Liver (tissue), 9 donors: ENCODE measurements around the gene ETV4. TPM values are rescaled to one million over a fixed set of nuclear protein-coding genes. Genes with fewer than 3 reads are reported as not detected.

Experiments
- DNase-seq: peaks from one replicate; pipeline ENCODE4 v3.0.0-alpha.2; 2017; ENCODE audit warnings: low spot score
- H3K27ac ChIP-seq, 2 donors: one replicate each; pipeline ENCODE4 v1.7.0; 2013; ENCODE audit warnings: inconsistent platforms in 2 of 2, low read length in 2 of 2, control low read depth in 1 of 2, low read depth in 1 of 2, mild to moderate bottlenecking in 1 of 2
- H3K27me3 ChIP-seq, 4 donors: one replicate each; pipeline versions ENCODE4 v1.6.1 to v1.7.0; 2013; ENCODE audit warnings: low read length in 3 of 4, inconsistent platforms in 1 of 4, mild to moderate bottlenecking in 1 of 4, moderate library complexity in 1 of 4; ENCODE audit not compliant: control insufficient read depth in 4 of 4, insufficient read depth in 4 of 4
- H3K36me3 ChIP-seq, 4 donors: one replicate each; pipeline versions ENCODE4 v1.6.1 to v1.7.0; 2013; ENCODE audit warnings: low read length in 3 of 4, mild to moderate bottlenecking in 3 of 4, low read depth in 1 of 4, moderate library complexity in 1 of 4; ENCODE audit not compliant: control insufficient read depth in 4 of 4, insufficient read depth in 3 of 4
- H3K4me1 ChIP-seq, 4 donors: one replicate each; pipeline versions ENCODE4 v1.6.1 to v1.7.0; 2013; ENCODE audit warnings: low read length in 3 of 4, mild to moderate bottlenecking in 3 of 4, moderate library complexity in 1 of 4; ENCODE audit not compliant: control insufficient read depth in 4 of 4, insufficient read depth in 4 of 4
- H3K4me3 ChIP-seq, 3 donors: one replicate each; pipeline versions ENCODE4 v1.6.1 to v1.7.0; 2013; ENCODE audit warnings: low read length in 3 of 3, control low read depth in 1 of 3, low read depth in 1 of 3, mild to moderate bottlenecking in 1 of 3
- H3K9ac ChIP-seq, 2 donors: one replicate each; pipeline ENCODE4 v1.7.0; 2013; ENCODE audit warnings: low read length in 2 of 2, mild to moderate bottlenecking in 2 of 2, moderate library complexity in 2 of 2, control low read depth in 1 of 2, low read depth in 1 of 2
- H3K9me3 ChIP-seq, 4 donors: one replicate each; pipeline versions ENCODE4 v1.6.1 to v1.7.0; 2013; ENCODE audit warnings: low read length in 3 of 4; ENCODE audit not compliant: control insufficient read depth in 4 of 4
- EGR1 ChIP-seq, 2 donors: IDR thresholded peaks; 2 replicates each; pipeline ENCODE4 v1.6.1; 2016 to 2018; ENCODE audit warnings: antibody characterized with exemption in 2 of 2, low read depth in 2 of 2
- FOXA1 ChIP-seq: IDR thresholded peaks from 2 replicates; pipeline ENCODE4 v1.6.1; 2016; ENCODE audit warnings: antibody characterized with exemption
- FOXA2 ChIP-seq: IDR thresholded peaks from 2 replicates; pipeline ENCODE4 v1.6.1; 2016; ENCODE audit warnings: antibody characterized with exemption
- GABPA ChIP-seq, 2 donors: IDR thresholded peaks in 1 of 2; conservative IDR thresholded peaks in 1 of 2; 2 replicates each; pipeline ENCODE4 v1.6.1; 2016; ENCODE audit warnings: antibody characterized with exemption in 2 of 2, mild to moderate bottlenecking in 1 of 2, moderate library complexity in 1 of 2
- HNF4A ChIP-seq, 2 donors: conservative IDR thresholded peaks; 2 replicates each; pipeline ENCODE4 v1.6.1; 2016; ENCODE audit warnings: antibody characterized with exemption in 2 of 2, mild to moderate bottlenecking in 2 of 2
- HNF4G ChIP-seq: IDR thresholded peaks from 2 replicates; pipeline ENCODE4 v1.6.1; 2016; ENCODE audit warnings: antibody characterized with exemption
- JUND ChIP-seq, 2 donors: IDR thresholded peaks; 2 replicates each; pipeline ENCODE4 v1.6.1; 2016; ENCODE audit warnings: antibody characterized with exemption in 2 of 2
- NR2F2 ChIP-seq: IDR thresholded peaks from 2 replicates; pipeline ENCODE4 v1.6.1; 2016; ENCODE audit warnings: antibody characterized with exemption
- RAD21 ChIP-seq, 2 donors: IDR thresholded peaks; 2 replicates each; pipeline ENCODE4 v1.6.1; 2016; ENCODE audit warnings: antibody characterized with exemption in 2 of 2, mild to moderate bottlenecking in 2 of 2
- SP1 ChIP-seq: IDR thresholded peaks from 2 replicates; pipeline ENCODE4 v1.6.1; 2018; ENCODE audit warnings: antibody characterized with exemption, mild to moderate bottlenecking
- TAF1 ChIP-seq: conservative IDR thresholded peaks from 2 replicates; pipeline ENCODE4 v1.6.1; 2016; ENCODE audit warnings: antibody characterized with exemption, mild to moderate bottlenecking
- YY1 ChIP-seq: IDR thresholded peaks from 2 replicates; pipeline ENCODE4 v1.6.1; 2016; ENCODE audit warnings: antibody characterized with exemption, mild to moderate bottlenecking
- WGBS: extraction: QIAGEN DNeasy Blood & Tissue Kit; methylation state at CpG from one replicate; pipeline ENCODE4 v1.1.7; 2013; 5-methylcytosine and 5-hydroxymethylcytosine counted together
- polyA plus RNA-seq, 2 donors: library from polyadenylated mRNA; stranded (reverse) in 1 of 2; unstranded in 1 of 2; fragments of 200-250 nt in 1 of 2; fragments of >200 nt in 1 of 2; fragmentation: Nextera tagmentation in 1 of 2; extraction: Ambion mirVana in 1 of 2; gene quantifications; one replicate each; pipeline versions ENCODE4 v1.2.1 to v1.2.3, GENCODE V29; 2013 to 2015
- total RNA-seq, 2 donors: library from RNA; depleted of rRNA; stranded (reverse); fragments of >200 nt; gene quantifications; one replicate each; pipeline ENCODE4 v1.2.3, GENCODE V29; 2014
- TF ChIP-seq, protein P1 (sequence below): fragments of 150-350 bp; IDR thresholded peaks from 2 replicates; pipeline ENCODE4 v1.5.1; 2017; ENCODE audit warnings: improper control_type of control experiment, low read depth, low read length; ENCODE audit not compliant: missing input control
- TF ChIP-seq, protein P2 (sequence below): IDR thresholded peaks from 2 replicates; pipeline ENCODE4 v1.6.1; 2016; ENCODE audit warnings: antibody characterized with exemption
- TF ChIP-seq, protein P3 (sequence below): IDR thresholded peaks from 2 replicates; pipeline ENCODE4 v1.6.1; 2016; ENCODE audit warnings: antibody characterized with exemption, mild to moderate bottlenecking
- TF ChIP-seq, protein P4 (sequence below): IDR thresholded peaks from 2 replicates; pipeline ENCODE4 v1.6.1; 2016; ENCODE audit warnings: antibody characterized with exemption
- TF ChIP-seq, protein P5 (sequence below): IDR thresholded peaks from 2 replicates; pipeline ENCODE4 v1.6.1; 2016; ENCODE audit warnings: antibody characterized with exemption
- donor health status: healthy.
- donor health status: healthy.
- donor health status: healthy.
- donor health status: healthy.
- donor health status: healthy.

Gene ETV4
- total and polyA plus RNA-seq, 4 donors, result 0.08 to 1.1 (median 0.46) TPM

DNA sequence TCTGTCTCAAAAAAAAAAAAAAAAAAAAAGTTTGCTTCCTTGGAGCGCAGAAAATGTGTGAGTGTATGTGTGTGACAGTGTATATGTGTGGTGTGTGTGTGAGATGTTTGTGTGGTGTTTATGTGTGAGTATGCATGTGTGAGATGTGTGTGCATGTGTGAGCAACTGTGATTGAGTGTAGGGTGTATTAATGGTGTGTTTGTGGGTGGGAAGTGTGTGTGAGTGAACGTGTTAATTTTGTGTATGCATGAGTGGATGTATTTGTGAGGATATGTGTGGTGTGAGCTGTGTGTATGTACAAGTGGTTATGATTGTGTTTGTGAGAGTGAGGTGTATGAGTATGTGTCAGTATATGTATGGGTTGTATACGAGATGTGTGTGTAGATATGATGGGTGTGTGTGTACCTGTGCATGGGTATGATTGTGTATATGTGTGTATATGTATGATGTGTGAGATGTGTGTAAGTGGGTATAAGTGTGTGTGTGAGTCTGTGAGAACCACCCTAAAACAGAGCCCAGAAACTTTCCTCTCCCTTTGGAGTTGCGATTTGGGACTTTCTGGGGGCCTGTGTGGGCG, 22.5 kb upstream of the ETV4 start:
- 93% methylated on average over 5 of the region's 5 CpGs for WGBS
- TF ChIP-seq RAD21 (IDR thresholded peaks at IDR 0.05) (no peak), FOXA1 (no peak), SP1 (no peak), NR2F2 (no peak), GABPA (IDR thresholded peaks at IDR 0.05 in 1 of 2, conservative IDR thresholded peaks at IDR 0.05 in 1 of 2) (no peak), EGR1 (IDR thresholded peaks at IDR 0.05; ENCODE audit: low read depth in 2 of 2) (no peak), FOXA2 (no peak), JUND (IDR thresholded peaks at IDR 0.05) (no peak), YY1 (no peak), TAF1 (no peak), HNF4A (conservative IDR thresholded peaks at IDR 0.05) (no peak)
- TF ChIP-seq, protein P1, sequence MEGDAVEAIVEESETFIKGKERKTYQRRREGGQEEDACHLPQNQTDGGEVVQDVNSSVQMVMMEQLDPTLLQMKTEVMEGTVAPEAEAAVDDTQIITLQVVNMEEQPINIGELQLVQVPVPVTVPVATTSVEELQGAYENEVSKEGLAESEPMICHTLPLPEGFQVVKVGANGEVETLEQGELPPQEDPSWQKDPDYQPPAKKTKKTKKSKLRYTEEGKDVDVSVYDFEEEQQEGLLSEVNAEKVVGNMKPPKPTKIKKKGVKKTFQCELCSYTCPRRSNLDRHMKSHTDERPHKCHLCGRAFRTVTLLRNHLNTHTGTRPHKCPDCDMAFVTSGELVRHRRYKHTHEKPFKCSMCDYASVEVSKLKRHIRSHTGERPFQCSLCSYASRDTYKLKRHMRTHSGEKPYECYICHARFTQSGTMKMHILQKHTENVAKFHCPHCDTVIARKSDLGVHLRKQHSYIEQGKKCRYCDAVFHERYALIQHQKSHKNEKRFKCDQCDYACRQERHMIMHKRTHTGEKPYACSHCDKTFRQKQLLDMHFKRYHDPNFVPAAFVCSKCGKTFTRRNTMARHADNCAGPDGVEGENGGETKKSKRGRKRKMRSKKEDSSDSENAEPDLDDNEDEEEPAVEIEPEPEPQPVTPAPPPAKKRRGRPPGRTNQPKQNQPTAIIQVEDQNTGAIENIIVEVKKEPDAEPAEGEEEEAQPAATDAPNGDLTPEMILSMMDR, result no peak
- TF ChIP-seq, protein P2, sequence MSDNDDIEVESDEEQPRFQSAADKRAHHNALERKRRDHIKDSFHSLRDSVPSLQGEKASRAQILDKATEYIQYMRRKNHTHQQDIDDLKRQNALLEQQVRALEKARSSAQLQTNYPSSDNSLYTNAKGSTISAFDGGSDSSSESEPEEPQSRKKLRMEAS, result no peak
- TF ChIP-seq, protein P3, sequence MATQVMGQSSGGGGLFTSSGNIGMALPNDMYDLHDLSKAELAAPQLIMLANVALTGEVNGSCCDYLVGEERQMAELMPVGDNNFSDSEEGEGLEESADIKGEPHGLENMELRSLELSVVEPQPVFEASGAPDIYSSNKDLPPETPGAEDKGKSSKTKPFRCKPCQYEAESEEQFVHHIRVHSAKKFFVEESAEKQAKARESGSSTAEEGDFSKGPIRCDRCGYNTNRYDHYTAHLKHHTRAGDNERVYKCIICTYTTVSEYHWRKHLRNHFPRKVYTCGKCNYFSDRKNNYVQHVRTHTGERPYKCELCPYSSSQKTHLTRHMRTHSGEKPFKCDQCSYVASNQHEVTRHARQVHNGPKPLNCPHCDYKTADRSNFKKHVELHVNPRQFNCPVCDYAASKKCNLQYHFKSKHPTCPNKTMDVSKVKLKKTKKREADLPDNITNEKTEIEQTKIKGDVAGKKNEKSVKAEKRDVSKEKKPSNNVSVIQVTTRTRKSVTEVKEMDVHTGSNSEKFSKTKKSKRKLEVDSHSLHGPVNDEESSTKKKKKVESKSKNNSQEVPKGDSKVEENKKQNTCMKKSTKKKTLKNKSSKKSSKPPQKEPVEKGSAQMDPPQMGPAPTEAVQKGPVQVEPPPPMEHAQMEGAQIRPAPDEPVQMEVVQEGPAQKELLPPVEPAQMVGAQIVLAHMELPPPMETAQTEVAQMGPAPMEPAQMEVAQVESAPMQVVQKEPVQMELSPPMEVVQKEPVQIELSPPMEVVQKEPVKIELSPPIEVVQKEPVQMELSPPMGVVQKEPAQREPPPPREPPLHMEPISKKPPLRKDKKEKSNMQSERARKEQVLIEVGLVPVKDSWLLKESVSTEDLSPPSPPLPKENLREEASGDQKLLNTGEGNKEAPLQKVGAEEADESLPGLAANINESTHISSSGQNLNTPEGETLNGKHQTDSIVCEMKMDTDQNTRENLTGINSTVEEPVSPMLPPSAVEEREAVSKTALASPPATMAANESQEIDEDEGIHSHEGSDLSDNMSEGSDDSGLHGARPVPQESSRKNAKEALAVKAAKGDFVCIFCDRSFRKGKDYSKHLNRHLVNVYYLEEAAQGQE, result no peak
- no peak for DNase-seq
- H3K4me3 ChIP-seq, result no peak overlapping the region
- no peak overlapping the region for H3K27ac ChIP-seq
- no peak overlapping the region for H3K9ac ChIP-seq
- no peaks in the 10 kb centered on the region for H3K9me3 ChIP-seq
- H3K27me3 ChIP-seq, result no peaks in the 10 kb centered on the region
- H3K4me1 ChIP-seq, result no peaks in the 10 kb centered on the region
- H3K36me3 ChIP-seq, result no peaks in the 10 kb centered on the region

DNA sequence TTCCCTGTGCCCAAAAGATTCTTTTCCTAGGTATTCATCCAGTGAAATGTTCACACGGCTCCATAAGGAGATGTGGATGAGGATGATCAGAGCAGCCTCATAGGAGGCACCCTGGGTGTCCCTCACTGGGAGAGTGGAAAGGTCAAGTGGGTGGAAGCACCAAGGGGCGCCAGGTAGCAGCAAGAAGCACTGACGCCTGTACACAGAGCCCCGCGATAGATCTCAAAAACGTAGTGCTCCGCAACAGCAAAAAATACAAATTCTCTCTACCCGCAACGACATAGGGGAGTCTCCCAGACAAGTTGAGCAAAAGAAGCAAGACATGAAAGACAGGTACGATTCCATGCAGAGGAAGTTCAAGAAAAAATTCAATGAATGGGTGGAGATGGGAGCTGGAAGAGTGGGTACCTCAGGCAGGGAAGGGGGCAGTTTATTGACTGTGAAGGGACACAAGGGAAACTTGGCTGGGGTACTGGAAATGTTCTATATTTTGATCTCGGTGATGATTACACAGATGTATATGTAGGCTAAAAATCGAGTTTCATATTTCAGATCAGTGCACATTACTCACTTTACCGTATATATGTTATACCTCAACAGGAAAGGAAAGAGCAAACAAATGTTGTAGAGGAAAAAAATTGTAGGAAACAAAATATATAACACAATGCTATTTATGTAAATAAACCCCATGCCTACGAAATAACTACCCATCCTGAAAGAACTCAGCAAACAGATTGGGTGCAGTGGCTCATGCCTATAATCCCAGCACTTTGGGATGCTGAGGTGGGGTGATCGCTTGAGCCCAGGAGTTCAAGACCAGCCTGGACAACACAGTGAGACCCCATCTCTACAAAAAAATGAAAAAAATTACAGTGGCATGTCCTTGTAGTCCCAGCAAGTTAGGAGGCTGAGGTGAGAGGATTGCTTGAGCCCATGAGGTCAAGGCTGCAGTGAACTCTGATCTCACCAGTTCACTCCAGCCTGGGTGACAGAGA, 17.8 kb upstream of the ETV4 start:
- Histone ChIP-seq H3K9me3 (no peaks in the 10 kb centered on the region), H3K4me1 (no peaks in the 10 kb centered on the region), H3K36me3 (no peaks in the 10 kb centered on the region), H3K27me3 (peaks cover 0 to 2% (median under 1%) of the 10 kb centered on the region in 4 donors), H3K9ac (no peak overlapping the region), H3K4me3 (no peak overlapping the region), H3K27ac (no peak overlapping the region)
- 70% methylated on average over 15 of the region's 15 CpGs for WGBS
- no peak for DNase-seq
- TF ChIP-seq HNF4A (conservative IDR thresholded peaks at IDR 0.05) (no peak), NR2F2 (no peak), EGR1 (IDR thresholded peaks at IDR 0.05; ENCODE audit: low read depth in 2 of 2) (no peak), HNF4G (no peak), TAF1 (no peak)
- TF ChIP-seq, protein P1, result no peak
- TF ChIP-seq, protein P4, sequence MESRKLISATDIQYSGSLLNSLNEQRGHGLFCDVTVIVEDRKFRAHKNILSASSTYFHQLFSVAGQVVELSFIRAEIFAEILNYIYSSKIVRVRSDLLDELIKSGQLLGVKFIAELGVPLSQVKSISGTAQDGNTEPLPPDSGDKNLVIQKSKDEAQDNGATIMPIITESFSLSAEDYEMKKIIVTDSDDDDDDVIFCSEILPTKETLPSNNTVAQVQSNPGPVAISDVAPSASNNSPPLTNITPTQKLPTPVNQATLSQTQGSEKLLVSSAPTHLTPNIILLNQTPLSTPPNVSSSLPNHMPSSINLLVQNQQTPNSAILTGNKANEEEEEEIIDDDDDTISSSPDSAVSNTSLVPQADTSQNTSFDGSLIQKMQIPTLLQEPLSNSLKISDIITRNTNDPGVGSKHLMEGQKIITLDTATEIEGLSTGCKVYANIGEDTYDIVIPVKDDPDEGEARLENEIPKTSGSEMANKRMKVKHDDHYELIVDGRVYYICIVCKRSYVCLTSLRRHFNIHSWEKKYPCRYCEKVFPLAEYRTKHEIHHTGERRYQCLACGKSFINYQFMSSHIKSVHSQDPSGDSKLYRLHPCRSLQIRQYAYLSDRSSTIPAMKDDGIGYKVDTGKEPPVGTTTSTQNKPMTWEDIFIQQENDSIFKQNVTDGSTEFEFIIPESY, result no peak
- TF ChIP-seq, protein P5, sequence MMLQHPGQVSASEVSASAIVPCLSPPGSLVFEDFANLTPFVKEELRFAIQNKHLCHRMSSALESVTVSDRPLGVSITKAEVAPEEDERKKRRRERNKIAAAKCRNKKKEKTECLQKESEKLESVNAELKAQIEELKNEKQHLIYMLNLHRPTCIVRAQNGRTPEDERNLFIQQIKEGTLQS, result no peak
